Retinal pigment epithelial cell (primary cell): ENCODE data around the gene LRP3.
A peak's percentile ranks its signal among the peaks of the same experiment; 100 is the strongest.

Experiments used
- DNase-seq: peaks from one replicate; pipeline ENCODE4 v3.0.0-alpha.2; 2010; ENCODE audit warnings: low read depth
- H3K4me3 ChIP-seq: 2 replicates; pipeline ENCODE4 v1.5.1; 2011; ENCODE audit warnings: mild to moderate bottlenecking, low read length, control low read depth, moderate library complexity
- TF ChIP-seq, protein P1 (sequence below): conservative IDR thresholded peaks from 2 replicates; pipeline ENCODE4 v1.5.1; 2011; ENCODE audit warnings: low read depth, low read length, control low read depth, inconsistent platforms

LRP3 gene

DNA sequence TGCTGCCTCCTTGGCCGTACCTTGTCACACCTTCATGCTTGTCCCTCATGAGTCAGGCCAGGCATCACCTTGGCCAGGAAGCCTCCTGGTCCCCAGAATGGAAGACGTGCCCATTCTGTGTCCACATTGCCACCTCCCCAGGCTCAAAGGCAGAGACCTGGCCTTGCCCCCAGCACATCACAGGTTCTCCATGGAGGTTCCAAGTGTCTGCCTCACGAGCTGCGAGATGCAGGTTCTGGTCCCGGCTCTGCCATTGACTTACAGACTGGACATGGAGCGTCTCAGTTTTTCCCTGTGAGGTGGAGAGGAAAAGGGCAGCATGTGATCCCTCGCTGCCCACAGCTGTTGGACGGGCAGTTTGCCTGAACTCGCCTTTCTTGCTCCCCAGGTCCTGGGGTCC is 40.6 kb downstream of the LRP3 start:
- no peak for DNase-seq
- TF ChIP-seq, protein P1, sequence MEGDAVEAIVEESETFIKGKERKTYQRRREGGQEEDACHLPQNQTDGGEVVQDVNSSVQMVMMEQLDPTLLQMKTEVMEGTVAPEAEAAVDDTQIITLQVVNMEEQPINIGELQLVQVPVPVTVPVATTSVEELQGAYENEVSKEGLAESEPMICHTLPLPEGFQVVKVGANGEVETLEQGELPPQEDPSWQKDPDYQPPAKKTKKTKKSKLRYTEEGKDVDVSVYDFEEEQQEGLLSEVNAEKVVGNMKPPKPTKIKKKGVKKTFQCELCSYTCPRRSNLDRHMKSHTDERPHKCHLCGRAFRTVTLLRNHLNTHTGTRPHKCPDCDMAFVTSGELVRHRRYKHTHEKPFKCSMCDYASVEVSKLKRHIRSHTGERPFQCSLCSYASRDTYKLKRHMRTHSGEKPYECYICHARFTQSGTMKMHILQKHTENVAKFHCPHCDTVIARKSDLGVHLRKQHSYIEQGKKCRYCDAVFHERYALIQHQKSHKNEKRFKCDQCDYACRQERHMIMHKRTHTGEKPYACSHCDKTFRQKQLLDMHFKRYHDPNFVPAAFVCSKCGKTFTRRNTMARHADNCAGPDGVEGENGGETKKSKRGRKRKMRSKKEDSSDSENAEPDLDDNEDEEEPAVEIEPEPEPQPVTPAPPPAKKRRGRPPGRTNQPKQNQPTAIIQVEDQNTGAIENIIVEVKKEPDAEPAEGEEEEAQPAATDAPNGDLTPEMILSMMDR: no peak
- no peak overlapping the region for H3K4me3 ChIP-seq

DNA sequence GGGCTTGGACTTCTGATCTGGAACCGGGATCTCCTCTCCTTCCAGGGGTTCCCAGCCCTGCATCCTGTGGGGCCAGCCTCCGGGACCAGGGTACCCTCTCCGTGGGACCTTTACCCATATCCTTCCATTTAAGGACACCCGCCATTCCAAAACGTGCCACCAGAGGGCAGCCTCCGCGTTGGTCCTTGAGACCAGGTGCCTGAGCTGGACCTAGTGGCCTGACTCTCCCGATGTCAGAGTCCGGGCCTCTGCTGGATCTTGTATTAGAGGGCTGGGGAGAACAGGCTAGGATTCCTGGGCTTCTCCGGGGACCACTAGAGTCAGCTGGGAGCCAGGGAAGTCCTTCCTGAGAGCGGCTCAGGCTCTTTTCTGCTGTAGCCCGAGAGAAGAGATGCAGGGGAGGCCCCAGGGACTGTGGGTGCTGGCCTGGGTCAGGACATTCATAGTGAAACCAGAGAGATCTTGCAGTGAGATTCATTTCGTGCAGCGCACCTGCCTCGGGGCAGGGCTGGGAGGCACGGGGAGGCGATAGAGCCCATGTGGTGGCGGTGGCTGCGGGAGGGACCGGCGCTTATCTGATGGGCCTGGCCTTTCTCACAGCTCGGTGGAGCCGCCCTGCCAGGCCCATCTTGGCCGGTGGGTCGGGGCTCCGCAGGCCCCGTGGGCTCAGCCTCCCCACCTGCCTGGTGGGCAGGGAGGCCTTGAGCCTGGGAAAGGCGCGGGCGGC is 41.3 kb downstream of the LRP3 start:
- no peak overlapping the region for H3K4me3 ChIP-seq
- DNase-seq: no peak
- TF ChIP-seq, protein P1: peak; percentile 92

DNA sequence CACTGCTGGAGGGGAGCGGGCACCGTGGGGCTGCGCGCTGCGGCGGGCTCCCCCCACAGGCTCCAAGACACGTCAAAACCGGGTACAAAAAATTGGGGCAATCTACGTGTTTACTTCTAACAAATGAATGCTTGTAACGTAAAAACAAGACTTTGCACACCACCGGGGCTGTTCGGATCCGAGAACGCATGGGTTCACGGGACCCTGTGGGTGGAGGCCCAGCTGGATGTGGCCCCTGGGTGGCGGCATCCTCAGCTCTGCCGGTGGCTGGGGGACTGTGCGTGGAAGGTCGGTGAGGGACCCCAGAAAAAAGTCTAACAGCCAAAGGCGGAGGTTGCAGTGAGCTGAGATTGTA is 41.8 kb downstream of the LRP3 start:
- TF ChIP-seq, protein P1: no peak
- no peak for DNase-seq
- H3K4me3 ChIP-seq: no peak overlapping the region

DNA sequence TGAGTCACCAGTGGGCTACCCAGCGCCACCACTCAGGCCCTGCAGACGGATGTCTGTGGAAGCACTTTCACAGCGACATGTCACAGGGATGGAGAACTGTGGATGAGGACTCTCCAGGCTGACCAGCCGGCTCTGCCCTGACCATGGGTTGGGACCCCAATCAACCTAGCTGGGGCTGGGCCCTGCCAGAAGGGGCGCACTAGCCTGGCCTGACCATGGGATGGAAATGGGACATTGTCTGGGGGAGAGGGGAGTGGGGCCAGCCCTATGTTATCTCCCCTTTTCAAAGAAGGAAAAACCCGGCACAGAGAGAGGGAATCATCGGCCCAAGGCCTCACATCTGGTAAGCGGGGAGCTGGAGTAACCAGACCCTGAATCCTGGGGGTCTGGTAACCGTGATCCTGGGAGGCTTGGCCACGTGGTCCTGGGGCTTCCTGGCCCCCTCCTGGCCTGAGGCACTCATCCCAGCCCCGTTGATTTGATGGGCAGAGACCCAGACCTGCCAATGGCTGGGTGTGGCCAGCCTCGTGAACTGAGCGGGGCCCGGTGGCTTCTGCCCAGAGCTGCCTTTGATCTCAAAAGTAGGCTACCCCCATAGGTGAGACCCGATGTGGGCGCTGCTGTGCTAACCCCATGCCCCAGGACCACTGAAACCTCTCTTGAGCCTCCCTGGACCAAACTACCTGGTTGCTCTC is 42.7 kb downstream of the LRP3 start:
- no peak overlapping the region for H3K4me3 ChIP-seq
- DNase-seq: no peak
- TF ChIP-seq, protein P1: no peak

DNA sequence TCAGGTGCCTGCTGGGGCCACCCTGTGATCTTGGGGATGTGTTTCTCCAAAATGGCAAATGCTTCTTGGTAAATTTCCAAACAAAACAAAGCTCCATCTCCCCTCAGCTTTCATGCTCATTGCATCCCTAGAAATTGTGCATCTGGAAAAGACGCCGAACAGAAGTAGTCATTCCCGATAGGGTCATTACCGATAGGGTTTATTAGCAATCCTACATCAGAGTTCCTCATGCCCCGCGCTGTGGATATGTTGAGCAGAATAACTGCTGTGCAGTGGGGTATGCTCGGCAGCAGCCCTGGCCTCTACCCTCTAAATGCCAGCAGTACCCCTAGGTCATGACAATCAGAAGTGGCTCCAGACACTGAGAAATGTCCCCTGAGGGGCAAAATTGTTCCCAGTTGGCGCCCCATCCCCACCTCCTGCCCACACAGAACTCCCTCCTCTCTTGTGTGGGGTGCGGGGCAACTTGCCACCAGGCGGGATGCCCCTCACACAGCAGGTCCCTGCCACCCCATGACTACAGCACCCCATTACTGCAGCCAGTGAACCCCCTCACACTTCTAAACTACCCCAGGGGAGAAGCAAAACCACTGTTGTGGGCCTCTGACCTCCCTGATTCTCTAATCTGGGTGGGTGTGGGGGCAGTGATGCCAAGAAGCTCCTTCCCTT is 44.5 kb downstream of the LRP3 start:
- DNase-seq: no peak
- TF ChIP-seq, protein P1: no peak
- no peak overlapping the region for H3K4me3 ChIP-seq

DNA sequence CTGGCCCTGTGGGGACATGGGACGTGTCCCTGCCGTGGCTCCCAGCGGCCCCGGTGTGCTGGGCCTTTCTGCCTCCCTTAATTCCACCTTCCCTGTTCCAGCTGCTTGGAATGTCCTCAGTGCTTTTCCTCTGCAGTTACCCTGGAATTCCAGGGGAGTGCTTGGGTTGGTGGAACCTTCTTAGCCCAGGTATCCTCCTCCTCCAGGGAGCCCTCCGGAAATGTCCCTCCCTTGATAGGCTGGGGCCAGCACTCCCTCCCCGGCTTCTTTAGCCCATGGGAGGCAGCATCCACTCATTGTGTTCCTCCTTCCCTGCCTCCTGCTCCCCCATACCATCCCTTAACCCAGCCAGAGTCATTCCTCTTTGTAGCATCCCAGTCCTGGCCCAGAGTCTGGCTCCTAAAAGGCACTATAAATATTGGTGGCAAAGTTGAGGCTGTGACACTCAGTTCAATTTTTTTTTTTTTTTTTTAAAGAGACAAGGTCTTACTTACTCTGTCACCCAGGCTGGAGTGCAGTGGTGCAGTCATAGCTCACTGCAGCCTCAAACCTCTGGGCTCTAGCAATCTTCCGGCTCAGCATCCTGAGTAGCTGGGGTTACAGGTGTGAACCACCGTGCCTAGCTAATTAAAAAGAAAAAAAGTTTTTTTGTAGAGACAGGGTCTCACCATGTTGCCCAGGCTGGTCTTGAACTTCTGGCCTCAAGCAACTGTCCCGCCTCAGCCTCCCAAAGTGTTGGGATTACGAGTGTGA is 45.3 kb downstream of the LRP3 start:
- TF ChIP-seq, protein P1: no peak
- DNase-seq: no peak
- H3K4me3 ChIP-seq: no peak overlapping the region
